ENCODE measurements around the gene MKNK2.

DNA sequence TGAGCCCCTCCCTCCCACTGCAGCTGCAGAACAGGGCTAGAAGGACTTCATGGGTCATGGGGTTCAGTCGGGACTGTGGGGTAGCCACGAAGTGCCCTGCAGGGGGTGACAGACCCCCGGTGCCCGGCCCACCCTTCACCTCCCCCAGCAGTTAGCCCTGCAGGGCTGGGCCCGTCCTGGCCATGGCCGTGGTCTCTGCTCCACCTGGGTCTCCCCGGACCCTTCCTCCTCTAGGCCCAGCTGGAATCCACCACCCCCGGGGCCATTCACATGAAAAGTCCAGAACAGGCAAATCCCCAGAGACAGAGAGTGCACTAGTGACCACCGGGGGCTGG lies 17.3 kb downstream of the MKNK2 start:
- TF ChIP-seq POLR2A (IDR thresholded peaks at IDR 0.05; ENCODE audit: low read length) (no peak), GATA1 (IDR thresholded peaks at IDR 0.05; ENCODE audit: low read depth, low read length) (no peak)
